ENCODE measurements around the gene SOCS3.

- TF ChIP-seq, protein P1, sequence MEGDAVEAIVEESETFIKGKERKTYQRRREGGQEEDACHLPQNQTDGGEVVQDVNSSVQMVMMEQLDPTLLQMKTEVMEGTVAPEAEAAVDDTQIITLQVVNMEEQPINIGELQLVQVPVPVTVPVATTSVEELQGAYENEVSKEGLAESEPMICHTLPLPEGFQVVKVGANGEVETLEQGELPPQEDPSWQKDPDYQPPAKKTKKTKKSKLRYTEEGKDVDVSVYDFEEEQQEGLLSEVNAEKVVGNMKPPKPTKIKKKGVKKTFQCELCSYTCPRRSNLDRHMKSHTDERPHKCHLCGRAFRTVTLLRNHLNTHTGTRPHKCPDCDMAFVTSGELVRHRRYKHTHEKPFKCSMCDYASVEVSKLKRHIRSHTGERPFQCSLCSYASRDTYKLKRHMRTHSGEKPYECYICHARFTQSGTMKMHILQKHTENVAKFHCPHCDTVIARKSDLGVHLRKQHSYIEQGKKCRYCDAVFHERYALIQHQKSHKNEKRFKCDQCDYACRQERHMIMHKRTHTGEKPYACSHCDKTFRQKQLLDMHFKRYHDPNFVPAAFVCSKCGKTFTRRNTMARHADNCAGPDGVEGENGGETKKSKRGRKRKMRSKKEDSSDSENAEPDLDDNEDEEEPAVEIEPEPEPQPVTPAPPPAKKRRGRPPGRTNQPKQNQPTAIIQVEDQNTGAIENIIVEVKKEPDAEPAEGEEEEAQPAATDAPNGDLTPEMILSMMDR (IDR thresholded peaks at IDR 0.05) = no peak; the same call in 1 of the 2 replicates
- no peak for TF ChIP-seq ZFX (IDR thresholded peaks at IDR 0.05; ENCODE audit: borderline replicate concordance)
Measured at GRCh38 chr17:78349891-78350642, 9.8 kb downstream of the SOCS3 start.
